A172 (cell line): ENCODE results near the gene VSIR. TPM values are rescaled to one million over a fixed set of nuclear protein-coding genes. Genes with fewer than 3 reads are reported as not detected.

Experiments used
- DNase-seq: peaks from one replicate; pipeline ENCODE4 v3.0.0-alpha.2; 2015; ENCODE audit warnings: low spot score
- total RNA-seq: library from RNA; depleted of rRNA; stranded (reverse); fragments of >200 nt; shearing (Covaris generic); gene quantifications from 2 replicates; pipeline ENCODE4 v1.2.3, GENCODE V29; 2014; rRNA removed

VSIR gene
- 4.9 and 14.4 TPM in 2 replicates for total RNA-seq

DNA sequence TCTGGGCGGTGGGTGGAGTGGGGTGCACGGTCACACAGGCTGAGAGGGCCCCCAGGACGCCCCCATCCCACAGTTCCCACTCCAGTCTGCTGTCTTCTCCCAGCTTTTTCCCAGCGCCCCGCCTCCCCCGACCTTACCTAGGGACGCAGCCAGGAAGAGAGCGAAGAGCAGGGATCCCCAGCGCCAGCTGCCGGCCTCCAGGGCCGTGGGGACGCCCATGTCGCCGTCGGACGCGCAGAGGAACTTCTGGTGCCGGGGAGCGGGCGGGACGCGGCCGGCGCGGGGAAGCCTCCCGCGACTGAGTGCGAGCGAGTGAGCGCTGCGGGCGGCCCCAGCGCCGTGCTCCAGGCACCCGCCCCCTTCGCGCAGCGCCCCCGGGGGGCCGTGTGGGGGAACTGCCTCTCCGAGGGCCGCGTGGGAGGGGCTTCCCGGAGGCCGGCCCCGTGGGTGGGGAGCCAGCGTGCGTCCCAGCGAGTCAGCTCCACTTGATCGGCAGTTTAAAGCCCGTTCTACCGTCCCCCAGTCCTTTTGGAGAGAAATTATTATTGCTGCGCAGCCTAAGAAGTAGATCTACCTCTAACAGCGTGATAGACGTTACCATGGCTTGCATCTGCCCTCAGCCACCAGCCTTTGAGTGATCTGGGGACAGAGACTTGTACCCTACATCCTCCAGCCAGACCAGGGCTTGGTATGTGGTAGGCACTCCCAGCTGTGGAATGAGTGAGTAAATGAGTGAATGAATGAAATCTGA, at the start of gene VSIR:
VSIR (minus strand) TSS at position 300 of the 751 bp plus-strand sequence; CDS start at position 219, 81 bp downstream.
- peak; percentile 40 for DNase-seq

DNA sequence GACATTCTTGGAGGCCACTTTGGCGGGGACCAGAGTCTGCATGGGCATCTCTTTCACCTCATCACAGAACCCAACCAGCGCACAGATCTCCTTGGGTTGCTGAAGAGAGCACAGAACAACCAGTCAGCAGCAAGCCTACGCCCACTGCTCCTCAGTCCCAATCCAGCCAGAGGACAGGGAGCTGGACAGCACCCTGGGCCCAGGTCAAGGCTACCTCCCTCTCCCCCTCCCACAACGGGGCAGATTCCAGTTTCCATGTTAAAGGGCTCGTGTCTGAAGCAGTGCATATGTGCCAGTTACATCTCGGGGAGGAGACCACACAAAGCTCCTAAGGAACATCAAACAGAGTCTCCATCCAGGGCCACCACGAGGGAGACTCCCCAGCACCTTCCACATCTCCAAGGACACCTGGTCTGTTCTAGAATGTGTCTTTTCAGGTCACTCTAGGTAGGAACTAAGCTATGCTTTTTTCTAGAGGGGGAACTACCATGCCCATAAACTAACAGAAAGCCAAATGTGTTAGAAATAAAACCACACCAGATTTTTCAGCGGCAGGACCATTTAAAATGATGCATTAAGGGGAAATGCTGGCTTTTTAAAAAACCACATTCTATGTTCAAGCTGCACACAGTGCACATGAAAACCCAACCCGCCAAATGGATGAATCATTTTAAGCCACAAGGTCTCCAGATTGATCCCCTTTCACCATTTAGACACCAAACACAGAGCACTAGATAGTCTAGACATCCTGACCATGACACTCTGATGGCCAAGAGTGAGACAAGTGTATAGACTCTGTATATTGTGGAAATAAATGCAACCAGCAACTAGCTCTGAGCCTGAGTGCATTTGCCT, 48.8 kb upstream of the VSIR start:
- DNase-seq, result peak; percentile 21

DNA sequence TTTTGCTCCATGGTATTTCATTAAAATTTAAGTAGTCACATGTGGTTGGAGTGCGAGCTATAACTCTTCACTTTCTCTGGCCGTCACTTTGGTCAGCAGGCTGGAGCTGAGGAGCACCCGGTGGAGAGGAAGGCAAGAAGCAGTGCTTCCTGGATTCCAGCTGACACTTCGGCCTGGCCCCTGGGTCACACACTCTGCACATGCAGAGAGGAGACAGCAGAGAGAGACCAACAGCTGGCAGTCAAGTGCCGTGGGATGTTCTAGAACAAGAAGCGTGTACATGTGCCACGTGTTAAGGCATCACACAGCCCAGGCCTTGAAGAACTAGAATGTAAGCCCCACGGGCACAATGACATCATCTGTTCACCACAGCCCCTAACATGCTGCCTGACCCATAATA, 47.6 kb upstream of the VSIR start:
- no peak for DNase-seq

DNA sequence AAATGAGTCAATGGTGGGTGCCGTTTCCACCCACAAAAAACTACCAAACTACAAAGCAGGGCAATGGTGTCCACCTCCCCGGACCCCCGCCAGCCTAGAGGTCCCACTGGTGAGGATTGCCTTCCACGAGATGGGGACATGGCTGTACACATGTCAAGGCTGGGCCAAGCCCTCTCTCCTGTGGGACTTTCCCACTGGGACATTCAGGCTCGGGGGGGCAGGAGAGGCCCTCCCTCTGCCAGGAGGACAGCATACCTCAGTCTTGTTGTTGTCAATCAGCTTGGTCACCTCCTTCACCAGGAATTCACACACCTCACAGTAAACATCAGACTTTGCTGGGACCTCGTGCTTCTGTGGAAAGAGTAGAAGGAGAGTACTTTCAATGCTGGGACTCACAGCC, 46.7 kb upstream of the VSIR start:
- no peak for DNase-seq

DNA sequence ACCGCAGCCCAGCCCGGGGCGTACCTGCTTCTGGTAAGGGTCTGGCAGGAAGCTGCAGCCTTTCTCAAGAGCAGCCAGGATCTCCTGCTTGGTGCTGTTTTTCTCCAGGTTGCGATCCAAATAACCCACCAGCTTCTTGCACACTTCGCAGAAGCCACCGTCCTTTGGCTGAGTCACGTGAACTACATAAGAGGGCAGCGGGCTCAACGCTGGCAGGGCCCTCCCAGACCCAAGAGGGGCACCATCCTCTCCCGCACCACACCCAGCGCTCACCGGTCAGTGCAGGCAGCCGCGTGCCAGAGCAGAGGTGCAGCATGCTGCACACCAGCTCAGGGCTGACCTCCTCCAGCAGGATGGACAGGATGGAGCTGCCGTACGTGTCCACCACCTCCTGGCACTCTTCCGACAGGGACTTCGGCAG, 46.1 kb upstream of the VSIR start:
- no peak for DNase-seq

DNA sequence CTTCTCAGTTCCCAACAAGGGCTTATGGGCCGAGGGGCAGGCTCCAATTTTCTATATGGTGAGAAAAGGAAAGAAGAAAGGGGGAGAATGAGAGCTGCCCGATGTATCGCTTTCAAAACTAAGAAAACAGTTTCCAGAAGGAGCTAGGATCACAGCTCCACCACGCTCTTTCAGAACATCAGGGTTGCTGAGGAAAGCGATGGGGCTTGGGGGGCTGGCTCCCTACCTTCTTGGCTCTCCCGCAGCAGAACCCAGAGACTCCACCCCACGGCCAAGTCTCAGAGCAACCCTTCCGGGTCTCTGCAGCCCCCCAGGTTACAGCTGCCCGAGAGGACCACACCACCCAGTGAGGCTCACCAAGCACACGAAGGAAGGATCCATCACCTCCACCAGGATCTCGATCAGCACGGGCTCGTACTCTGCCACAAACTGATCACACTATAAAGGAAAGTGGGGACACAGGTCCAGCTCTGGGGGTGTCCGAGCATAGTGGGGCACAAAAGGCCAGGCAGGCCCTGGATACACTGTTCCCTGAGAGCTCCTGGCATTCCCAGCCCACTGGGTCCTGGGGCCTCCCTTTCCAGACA, 45.4 kb upstream of the VSIR start:
- no peak for DNase-seq

DNA sequence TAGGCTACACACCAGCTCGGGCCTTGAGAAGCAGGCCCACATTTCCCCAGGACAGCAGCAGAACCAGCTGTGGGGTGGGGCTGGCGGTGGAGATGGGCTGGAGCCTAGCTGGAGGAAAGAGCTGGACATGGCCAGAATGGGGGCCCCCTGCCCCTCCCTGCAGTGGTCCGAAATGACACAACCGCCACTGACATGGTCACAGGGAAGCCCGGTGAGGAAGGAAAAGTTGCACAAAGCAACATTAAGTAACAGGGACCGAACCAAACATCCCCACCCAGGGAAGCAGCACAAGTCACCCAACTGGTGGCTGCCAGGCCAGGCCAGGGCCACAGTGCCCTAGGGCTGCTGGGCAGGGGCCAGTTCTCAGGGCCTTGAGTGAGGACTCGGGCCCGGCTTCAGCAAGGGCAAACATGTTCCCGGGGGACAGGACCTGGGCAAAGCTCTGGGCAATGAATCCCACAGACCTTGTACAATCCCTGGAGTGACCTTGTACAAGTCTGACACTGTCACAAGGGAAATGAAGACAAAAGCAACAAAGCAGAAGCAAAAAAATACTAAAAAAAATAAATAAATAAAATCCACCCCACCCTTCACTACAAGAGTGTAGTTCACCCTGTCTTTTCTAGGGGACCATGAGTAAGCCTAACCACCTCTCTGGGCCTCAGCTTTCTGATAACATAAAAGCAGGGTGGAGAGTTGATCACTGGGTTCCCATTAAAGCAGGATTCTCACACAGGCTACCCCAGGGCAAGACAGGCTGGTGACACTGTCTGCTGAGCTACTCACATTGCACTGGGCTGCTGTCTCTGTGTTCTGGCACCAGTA, 44.7 kb upstream of the VSIR start:
- no peak for DNase-seq

DNA sequence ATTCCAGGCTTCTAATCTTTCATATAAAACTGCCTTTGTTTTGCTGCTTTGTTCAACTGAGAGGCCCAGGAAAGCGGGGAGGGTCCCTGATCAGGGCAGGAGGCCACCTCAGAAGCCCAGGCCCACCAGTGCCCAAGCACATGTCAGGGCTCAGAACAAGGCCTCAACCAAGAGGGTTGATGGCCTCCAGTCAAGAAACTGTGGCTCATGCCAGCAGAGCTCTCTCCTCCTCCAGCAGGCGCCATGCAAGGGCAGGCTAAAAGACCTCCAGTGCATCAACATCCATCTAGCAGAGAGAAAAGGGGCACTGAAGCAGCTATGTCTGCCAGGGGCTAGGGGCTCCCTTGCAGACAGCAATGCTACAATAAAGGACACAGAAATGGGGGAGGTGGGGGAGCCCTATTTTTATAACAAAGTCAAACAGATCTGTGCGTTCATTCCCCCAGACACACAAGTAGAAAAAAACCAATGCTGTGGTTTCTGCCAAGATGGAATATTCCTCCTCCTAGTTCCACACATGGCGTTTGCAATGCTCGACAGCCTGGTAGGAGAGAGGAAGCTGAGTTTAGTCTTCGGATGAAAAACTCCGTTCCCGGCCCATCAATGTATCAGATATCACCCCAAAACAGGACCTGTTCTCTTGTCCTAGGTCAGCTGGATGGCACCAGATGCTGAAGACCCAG, 43.8 kb upstream of the VSIR start:
- DNase-seq, result no peak

DNA sequence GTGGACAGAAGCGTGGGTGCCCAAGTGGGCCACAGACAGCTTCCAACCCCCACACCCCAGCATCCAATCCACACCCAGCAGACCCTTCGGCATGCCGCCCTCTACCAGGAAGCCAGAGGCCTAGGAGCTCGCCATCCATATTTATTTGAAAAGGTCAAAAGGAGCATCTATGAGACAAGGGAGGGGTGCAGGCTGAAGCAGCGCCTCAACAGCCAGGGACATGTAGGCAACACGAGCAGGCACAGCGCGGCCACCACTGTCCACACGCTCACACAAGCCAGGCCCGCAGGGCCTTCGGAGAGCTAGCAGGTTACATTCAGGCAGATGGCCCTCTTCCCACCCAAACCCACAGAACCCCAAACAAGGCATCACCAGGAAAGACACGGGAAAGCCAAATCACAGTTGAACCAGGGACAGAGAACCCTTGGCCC, 43.1 kb upstream of the VSIR start:
- no peak for DNase-seq

DNA sequence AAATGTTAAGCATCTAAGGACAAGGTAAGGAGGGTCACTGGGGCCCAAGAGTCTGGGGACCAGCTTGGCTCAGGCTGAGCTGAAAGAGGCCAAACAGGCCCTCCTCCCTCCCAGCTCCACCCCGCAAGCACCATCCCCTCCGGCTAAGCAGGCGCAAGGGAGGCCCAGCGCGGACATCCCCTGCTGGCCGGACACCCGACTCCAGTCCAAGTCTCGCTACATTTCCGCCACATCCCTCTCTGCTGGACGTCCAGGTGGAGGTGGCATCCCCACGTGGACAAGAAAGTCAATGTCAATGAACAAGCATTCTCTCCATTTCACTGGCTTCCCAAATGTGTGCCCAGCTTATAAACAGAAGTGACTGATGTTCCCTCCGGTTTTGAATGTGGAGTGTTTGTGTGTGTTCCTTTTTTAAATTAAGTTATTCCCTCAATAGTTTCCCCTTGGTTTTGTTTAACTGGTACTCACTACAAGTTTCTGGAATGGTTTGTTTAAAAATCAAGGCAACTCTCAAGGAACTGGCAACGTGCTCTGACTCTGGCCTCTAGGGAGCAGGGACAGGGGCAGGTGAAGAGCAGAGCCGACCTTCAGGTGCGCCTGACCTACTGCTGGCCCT, 42.3 kb upstream of the VSIR start:
- no peak for DNase-seq

DNA sequence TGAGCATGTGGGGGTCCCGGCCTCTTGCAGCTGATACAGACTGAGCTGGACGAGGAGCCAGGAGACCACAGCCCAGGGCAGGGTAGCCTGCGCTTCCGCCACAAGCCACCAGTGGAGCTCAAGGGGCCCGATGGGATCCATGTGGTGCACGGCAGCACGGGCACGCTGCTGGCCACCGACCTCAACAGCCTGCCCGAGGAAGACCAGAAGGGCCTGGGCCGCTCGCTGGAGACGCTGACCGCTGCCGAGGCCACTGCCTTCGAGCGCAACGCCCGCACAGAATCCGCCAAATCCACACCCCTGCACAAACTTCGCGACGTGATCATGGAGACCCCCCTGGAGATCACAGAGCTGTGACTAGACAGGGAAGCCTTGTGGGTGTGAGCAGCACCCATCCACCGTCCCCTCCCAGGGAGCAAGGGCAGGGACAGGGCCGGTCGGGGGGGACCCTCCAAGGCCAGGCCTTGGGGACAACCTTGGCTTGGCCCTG, 41.6 kb upstream of the VSIR start:
- no peak for DNase-seq

DNA sequence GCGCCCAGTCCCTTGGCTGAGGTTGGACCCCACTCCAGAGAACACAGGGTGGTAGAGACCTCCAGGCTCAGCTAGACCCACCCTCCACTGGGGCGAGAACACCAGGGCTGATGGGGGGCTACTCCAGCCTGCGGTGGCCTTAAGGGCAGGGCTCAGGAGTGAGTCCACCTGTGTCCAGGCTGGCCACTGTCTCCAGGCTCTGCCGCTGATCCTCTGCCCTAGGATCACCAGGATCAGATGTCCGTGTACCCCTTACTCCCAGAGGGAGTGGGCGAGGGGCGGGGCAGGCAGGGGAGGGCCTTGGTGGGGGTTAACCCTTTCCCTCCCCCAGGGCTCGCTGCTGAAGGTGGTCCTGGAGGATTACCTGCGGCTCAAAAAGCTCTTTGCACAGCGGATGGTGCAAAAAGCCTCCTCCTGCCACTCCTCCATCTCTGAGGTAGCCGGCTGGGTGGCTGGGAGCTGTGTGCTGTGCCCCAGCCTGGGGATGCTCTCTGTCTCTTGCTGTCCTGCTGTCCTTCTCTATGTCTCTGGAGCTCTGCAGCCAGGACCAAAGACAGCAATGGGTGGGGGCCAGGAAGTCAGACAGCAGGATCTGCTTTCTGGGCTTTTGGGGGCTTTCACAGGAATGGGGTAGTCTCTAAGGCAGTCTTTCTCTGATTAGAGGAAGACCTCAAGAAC, 39.7 kb upstream of the VSIR start:
- no peak for DNase-seq

DNA sequence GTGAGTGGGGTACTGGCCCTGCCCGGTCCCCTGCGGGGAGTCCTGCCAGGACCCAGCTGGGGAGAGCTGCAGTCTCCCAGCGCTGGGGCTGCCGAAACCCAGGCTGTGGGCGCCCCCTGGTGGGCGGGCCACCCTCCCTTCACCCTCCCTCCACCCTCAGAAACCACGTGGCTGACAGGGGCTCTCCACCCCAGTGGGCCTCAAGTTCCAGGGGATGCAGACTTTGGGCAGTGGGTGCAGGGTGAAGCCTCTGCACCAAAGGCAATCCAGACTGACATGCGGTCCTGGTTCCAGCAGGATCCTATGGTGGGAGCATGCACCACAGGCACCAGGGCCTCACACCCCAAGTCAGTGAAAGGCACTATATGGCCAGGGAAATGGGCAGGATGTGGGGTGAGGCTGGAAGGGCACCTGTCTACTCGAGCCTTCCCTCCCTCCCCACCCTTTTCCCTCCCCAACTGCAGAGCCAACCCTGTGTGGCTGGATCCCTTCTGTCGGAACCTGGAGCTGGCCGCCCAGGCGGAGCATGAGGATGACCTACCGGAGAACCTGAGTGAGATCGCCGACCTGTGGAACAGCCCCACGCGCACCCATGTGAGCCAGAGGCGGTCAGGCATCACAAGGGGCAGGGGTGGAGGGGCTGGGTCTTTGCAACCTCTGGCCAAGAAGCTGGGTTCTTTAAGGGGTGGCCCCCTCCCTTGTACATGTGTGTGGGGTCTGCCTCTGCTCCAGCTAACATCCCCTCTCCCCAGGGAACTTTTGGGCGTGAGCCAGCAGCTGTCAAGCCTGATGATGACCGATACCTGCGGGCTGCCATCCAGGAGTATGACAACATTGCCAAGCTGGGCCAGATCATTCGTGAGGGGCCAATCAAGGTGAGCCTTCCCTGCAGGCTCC, 38.9 kb upstream of the VSIR start:
- DNase-seq, result peak; percentile 43

DNA sequence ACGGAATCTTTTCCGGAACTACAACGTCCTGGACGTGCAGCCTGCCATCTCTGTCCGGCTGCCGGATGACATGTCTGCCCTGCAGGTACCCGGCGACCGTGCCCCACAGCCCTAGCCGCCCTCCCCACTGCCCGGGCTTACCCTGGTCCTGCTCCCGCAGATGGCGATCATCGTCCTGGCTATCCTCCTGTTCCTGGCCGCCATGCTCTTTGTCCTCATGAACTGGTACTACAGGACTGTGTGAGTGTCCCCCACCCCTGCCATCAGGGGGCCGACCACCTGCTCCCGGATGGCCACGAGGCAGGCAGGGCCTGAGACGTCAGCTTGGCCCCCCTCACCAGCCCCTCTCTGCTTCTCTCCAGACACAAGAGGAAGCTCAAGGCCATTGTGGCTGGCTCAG, 38.0 kb upstream of the VSIR start:
- DNase-seq, result no peak

DNA sequence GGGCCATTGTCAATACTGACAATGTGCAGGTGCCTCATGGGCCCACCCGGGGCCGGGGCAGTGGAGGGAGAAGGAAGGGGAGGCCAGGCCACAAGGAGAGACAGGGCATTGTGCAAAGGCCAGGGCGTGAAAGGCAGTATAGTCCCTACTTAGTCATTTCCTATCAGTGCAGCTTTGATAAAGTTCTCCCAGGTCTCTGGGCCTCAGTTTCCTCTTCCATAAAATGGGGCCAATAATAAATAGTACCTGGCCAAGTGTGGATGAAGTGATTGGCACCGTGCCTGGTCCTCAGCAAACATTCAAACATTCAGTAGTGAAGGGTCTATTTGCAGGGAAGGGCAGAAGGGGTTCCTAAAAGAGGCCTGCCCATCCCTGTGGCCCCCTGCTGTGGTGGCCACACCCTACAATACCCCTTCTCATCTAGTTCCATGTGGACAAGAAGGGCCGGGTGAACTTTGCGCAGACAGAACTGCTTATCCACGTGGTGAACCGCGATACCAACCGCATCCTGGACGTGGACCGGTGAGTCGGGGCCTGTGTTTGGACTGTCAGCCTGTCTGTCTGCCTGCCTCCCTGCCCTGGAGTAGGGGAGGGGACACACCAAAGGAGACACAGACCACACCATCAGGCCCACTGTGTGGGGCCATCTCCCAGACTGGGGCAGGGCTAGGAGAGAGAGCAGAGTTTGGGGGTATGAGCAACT, 36.9 kb upstream of the VSIR start:
- DNase-seq, result no peak

DNA sequence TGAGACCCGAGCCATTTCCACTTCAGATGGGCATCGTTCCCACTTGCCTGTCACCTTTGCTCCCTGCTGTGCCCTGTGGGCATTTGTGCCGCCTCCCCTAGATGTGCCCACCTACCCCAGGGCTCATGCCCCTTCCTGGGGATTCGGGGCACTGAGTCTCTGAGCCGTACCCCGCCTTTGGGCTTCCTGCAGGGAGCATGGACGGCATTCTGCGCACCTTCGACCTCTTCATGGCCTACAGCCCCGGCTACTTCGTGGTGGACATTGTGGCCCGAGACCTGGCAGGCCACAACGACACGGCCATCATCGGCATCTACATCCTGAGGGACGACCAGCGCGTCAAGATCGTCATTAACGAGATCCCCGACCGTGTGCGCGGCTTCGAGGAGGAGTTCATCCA, 36.3 kb upstream of the VSIR start:
- DNase-seq, result no peak

DNA sequence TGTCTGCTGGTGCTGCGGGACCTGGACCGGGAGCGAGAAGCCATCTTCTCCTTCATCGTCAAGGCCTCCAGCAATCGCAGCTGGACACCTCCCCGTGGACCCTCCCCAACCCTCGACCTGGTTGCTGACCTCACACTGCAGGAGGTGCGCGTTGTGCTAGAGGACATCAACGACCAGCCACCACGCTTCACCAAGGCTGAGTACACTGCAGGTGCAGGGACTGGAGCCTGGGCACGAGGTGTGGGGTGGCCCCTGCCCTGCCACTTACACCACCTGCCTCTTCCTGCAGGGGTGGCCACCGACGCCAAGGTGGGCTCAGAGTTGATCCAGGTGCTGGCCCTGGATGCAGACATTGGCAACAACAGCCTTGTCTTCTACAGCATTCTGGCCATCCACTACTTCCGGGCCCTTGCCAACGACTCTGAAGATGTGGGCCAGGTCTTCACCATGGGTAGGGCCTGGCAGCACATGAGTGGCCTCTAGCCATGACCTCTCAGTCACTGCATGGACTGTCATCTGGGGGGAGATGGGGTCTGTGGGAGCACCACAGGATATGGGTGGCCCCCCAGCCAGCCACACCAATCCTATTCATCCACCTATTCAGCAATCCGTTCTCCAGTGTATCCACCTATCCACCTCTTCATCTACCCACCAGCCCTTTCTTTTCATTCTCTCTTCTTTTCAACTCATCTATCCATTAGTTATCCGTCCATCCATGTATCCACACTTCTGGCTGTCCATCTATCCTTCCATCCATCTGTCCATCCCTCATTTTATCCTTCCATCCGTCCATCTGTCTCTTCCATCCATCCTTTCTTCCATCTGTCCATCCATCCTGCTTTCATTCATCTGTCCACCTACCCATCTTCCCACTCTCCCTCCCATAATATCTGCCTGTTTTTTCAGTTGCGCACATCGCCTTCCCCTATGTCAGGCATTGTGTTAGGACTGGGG, 34.5 kb upstream of the VSIR start:
- DNase-seq, result no peak
